HCEC 1CT (cell line): ENCODE results near the gene CYTH3.
A peak's percentile ranks its signal among the peaks of the same experiment; 100 is the strongest.
"Not testable (repeated sequence)": the region's sequence is repeated elsewhere in the genome, so short reads cannot be mapped to it uniquely, and the experiment has no call there.

Experiments used
- DNase-seq: peaks from one replicate; pipeline ENCODE4 v3.0.0-alpha.2; 2017

Gene CYTH3

DNA sequence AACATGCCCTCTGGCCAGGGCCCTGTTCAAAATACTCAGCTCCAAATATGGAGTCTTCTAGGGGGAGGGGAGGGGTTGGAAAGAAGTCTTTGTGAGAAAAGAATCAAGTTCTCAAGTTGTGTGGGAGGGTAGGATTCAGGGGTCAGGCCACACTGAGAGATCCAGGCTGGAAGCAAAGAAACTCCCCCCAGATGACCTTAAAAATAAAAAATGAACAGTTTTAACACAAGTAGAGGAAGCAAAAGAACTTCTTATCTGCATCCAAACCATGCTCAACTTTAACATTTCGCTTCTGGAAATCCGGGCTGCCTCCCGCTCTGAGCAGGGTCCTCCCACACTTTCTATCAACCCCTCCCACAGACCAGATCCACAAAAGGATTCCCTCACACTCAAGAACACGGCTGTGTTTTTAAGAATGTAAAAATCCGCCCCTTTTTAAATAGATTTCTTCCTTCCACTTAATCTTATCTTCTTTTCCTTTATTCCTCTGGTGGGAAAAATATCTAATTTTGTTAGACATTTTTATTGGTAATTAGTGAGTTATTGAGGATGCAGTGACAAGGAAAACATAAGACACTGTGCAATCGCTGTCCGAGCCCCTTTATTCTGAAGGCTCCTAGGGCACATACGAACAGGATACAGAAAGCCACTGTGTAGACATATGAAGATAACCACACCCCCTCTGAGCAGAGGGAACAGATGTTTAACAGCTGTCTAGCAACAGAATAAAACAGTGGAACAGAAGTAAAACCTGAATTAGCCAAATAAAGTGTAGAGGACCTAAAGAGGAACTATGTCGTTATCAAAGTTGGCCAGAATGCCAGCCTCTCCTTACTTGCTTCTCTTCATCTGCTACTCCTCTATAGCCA is 43.8 kb downstream of the CYTH3 start:
- DNase-seq = peak; percentile 85

DNA sequence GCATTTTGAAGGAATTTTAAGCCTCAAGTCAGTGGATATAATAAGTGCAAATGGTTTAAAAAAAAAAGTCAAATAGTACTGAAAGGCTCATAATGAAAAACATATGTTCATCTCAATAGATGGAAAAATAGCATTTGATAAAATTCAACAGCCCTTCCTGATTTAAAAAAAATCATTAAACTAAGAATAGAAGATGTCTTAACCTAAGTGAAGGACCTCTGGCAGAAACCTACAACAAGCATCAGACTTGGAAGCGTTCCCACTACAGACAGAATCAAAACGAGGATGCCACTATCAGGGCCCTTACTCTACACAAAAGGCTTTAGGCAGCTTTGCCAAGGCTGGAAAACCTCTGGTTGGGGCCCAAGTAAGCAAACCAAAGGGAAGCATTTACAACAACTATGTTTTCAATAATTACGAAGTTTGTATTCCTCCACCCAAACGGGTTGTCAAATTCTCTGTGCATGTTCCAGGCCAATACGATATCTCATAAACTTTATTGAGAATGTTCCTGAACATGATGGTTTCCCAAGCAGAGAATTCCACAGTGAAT is 45.1 kb downstream of the CYTH3 start:
- peak; percentile 37 for DNase-seq

DNA sequence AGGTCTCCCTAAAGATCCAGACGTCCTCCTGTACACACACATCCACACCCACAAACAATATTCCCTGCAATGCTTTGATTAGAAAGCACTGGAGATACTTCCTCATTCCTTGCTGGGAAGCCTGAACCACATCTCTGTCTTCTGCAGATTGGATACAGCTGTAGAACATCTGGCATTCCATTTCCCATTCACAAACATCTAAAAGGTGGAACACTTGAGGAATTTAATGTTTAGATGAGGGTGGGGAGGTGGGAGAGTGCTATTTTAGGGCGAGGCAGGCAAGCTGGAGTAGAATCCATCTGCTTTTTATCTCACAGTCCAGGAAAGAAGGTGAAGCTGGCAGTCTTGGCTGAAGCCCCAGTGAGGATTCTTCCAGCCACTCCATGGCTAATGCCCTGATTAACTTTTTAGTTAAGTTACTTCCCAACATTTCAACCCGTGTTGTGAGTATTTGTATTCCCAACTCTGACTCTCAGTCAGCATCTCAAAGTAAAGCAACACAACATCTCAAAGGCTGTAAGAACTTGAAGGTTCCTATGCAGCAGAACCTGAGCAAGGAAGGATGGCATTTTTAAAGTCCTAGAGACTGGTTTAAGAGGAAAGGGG is 46.1 kb downstream of the CYTH3 start:
- peak; percentile 92 for DNase-seq

DNA sequence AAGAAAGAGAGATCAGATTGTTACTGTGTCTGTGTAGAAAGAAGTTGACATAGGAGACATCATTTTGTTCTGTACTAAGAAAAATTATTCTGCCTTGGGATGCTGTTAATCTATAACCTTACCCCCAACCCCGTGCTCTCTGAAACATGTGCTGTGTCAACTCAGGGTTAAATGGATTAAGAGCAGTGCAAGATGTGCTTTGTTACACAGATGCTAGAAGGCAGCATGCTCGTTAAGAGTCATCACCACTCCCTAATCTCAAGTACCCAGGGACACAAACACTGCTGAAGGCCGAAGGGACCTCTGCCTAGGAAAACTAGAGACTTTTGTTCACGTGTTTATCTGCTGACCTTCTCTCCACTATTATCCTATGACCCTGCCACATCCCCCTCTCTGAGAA is 49.0 kb downstream of the CYTH3 start:
- not testable (repeated sequence) for DNase-seq

DNA sequence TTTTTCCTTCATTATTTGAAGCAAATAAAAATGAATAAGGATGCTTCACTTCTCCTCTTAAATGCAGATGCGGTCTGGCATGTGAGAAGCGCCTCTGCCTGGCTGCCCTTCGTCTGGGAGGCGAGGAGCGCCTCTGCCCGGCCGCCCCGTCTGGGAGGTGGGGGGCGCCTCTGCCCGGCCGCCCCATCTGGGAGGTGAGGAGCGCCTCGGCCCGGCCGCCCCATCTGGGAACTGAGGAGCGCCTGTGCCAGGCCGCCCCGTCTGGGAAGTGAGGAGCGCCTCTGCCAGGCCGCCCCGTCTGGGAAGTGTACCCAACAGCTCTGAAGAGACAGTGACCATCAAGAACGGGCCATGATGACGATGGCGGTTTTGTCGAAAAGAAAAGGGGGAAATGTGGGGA is 49.4 kb downstream of the CYTH3 start:
- not testable (repeated sequence) for DNase-seq

DNA sequence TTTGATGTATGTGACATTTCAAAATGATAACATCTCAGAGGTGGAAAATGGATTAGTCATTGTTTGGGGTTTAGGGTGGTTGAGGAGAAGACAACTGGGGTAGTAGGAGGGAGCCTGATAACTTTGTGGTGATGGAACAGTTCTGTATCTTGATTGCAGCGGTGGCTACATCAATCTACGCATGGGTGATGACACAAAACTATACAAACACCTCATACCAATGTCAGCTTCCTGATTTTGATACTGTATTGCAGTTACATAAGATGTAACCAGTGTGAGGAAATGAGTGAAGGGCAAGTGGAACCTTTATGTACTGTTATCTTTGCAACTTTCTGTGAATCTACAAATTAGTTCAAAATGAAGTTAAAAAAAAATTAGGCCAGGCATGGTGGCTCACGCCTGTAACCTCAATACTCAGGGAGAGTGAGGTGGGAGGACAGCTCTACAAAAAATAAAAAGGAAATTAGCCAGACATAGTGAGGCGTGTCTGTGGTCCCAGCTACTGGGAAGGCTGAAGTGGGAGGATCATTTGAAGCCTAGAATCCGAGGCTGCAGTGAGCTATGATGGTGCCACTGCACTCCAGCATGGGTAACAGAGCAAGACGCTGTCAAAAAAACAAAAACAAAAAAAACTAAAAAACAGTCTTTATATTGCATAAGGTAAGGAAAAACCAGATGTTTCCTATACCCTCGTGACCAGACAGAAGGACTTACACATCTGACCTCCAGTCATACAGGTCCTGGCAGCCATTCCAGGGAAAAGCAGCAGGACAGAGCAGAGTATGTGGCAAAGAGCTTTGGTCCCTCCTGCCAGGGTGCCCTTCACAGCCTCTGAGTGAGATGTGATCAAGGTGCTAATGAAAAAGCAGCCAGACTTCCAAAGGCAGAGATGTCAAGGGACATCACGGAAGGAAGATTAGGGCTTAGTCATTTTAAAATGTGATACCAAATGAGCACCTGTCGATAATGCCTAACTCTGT is 50.8 kb downstream of the CYTH3 start:
- DNase-seq = peak; percentile 37

DNA sequence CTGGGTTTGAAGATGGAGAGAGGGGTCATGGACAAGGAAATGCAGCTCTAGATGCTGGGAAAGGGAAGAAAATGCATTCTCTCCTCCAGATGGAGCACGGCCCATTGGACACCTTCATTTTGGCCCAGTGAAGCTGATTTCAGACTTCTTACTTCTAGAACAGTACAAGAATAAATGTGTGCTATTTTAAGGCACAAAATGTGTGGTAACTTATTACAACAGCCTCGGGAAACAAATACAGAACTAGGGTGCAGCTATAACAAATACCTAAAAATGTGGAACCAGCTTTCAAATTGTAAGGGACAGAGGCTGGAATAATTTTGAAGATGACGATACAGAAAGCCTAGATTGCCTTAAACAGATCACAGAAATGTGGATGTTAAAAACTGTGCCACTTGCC is 54.1 kb downstream of the CYTH3 start:
- DNase-seq = no peak

DNA sequence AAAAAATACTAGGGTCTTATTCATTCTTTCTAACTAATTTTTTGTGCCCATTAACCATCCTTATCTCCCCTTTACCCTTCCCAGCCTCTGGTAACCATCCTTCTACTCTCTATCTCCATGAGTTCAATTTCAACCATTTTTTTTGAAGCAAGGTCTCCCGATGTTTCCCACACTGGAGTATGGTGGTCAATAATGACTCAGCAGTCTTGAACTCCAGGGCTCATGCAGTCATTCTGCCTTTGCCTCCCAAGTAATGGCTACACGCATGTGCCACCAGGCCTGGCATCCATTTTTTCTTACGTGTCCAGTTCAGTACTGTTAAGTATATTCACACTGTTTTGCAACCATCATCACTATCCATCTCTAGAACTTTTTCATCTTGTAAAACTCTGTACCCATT is 60.4 kb downstream of the CYTH3 start:
- DNase-seq = no peak

DNA sequence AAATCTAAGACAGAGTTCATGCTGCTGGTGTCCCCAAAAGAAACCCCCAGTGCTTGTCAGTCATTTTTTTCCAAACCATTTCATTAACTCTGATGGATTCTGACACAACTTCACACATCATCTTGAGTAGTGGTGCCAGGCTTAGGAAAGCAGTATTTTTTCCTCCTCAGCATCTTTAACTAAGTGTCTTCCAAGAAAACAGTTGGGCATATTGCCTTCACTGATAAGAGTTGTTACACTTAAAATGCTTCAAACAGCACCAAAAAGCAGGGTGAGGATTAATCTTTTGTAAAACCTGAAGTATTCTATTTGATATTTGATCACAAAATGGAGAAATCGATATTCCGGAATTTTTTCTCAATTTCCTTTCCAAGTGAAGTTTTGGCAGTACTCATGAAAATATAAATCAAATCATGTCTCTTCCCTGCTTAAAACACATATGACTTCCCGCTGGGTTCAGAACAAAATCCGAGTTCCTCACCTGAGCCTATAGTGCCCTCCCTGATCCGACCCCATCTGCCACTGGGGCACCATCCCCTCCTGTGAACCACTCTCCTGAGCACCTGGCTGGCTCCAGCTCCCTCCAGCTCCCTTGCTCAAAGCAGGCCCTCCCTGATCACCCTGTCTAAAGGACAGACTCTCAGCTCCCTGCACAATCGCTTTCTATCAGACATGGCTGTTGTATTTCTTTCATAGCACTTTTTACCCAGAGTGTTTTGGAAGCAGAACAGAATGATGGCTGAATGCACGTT is 61.6 kb downstream of the CYTH3 start:
- DNase-seq = no peak

DNA sequence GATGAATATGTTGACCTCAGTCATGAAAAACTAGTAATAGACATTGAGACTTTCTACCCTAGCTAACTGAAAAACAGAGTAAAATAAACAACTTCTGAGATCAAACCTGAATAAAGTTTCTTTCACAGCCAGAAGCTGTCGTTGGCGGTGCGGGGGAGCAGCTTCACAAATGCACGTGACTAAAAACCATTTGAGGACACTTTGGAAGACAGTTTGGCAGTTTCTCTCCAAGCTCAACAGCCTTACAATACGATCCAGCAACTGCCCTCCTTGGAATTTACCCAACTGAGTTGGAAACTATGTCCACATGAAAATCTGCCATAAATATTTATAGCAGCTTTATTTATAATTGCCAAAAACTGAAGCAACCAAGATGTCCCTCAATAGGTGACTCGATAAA is 63.1 kb downstream of the CYTH3 start:
- no peak for DNase-seq

DNA sequence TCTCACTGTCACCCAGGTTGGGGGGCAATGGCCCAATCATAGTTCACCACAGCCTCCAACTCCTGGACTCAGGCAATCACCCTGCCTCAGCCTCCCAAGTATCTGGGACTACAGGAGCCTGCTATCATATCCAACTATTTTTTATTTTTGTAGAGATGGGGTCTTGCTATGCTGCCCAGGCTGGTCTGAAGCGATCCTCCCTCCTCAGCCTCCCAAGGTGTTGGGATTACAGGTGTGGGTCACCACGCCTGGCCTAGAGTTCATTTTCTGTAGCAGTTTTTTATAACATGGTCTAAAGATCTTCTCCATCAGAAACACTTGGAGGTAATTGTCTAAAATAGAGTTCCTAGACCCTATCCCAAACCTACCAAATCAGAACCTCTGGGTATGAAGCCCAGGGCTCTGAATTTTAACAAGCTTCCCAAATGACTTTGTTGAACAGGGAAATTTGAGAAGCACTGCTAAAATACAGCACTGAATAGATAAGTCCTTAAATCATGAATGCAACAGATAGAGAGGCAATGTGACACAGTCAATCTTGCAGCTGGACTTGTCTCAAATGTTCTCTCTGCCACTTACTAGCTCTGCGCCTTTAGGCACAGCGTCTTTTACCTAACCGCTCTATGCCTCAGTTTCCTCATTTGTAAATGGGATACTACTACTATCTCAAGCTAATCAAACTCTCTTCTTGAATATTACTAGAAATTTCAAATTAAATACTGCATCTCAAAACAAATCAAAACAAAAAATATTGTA is 63.7 kb downstream of the CYTH3 start:
- DNase-seq = no peak

DNA sequence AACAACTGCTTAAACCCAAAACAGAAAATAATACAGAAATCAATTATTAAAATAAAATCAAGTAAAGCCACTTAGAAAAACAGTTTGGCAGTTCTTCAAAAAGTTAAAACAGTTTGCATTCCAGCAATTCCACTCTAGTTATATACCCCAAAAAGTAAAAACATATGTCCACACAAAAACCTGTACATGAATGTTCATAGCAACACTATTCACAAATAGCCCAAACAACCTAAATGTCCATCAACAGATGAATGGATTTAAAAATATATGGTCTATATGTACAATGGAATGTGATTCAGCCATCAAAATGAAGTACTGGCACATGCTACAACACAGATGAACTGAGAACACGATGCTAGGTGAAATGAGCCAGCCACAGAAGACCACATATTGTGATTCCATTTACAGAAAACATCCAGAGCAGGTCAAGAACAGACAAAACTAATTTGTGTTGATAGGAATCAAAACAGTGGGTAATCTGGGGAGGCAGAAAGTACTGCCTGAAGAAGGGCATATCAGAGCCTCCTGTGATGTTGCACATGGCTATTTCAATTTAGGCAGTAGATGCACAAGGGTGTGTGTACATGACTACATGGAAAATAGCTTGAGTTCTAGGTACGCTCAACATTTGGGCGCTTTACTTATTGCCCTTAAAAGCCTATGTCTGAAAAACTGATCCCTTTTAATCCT is 66.3 kb downstream of the CYTH3 start:
- peak; percentile 25 for DNase-seq

DNA sequence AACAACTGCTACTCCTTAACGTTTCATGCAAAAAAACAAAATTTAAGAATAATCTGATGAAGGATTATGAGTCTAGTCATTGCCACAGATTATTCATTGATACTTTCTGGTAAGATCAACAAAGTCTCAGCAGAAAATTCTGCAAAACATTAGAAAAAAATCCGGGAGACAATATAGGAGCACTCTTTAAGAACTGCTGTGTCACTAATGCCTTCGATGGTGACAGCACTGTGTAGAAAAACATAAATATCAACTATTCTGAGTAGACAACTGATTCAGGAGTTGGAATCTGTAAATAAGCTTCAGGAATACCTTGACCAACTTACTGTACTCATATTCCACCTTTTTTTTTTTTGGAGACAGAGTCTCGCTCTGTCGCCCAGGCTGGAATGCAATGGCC is 69.0 kb downstream of the CYTH3 start:
- DNase-seq = no peak

DNA sequence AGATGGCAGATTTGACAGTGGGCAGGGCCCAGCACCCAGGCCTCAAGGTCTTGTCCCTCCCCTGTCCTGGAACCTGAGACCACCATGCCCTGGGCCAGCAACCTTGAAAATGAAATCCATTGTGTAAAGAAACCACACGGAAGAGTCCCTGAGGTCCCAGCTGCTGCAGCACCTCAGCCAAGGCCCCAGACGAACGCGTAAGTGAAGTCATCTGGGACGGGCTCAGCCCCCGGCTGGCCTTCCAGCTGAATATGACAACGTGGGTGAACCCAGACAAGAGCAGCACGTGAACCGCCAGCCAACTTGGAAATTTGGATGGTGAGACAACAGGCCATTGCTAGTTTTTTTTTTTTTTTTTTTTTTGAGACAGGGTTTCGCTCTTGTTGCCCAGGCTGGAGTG is 70.3 kb downstream of the CYTH3 start:
- DNase-seq = no peak

DNA sequence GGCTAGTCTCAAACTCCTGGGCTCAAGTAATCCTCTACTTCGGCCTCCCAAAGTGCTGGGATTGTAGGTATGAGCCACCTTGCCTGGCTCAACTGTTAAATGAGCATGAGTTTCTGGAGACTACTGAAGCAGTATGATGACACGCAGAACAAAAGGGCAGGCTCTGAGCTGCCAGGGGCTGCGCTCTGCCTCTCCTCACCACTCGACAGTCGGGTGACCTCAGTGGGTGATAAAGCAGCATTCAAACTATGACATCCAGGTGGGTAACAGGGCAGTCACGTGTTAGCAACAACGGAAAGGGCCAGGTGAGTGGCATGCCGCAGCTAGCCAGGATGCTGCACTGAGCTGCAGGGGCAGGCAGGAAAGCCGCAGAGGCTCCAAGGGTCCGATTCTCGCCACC is 71.5 kb downstream of the CYTH3 start:
- no peak for DNase-seq

DNA sequence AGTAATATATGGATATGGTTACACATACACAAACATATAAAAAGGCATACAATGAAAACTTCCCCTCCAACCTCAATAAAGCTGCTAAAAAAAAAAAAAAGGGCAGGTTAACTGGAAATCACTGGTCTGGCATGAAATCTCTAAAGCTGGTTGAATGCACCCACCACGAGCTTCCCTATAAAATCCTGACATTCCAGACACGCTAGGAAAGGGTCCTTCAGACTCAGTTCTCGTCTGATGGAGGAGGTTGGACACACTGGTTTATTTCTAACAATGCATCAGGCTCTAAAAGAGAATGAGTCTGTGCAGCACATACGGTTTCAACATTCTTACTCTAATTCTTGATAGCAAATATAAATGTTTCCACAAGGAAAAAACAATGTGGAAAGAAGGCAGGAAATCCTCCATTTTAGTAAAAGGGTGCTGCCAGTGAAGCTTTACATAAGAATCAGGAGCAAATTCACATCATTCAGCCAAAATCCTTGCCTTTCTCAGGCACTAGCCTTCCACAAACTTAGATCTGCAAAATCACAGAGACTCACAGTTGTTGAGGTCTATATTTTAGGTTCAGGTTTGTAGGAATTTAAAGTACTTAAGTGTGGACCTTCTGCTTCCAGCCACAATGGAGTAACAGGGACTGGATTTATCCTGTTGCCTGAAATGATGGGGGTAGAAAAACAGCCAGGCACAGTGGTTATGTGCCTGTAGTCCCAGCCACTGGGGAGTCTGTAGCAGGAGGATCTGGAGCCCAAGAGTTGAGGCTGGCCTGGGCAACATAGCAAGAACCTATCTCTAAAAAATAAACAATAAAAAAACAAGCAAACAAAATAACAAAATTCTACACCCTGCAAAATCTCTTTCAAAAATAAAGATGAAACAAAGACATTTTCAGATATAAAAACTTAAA is 73.5 kb downstream of the CYTH3 start:
- DNase-seq = no peak

DNA sequence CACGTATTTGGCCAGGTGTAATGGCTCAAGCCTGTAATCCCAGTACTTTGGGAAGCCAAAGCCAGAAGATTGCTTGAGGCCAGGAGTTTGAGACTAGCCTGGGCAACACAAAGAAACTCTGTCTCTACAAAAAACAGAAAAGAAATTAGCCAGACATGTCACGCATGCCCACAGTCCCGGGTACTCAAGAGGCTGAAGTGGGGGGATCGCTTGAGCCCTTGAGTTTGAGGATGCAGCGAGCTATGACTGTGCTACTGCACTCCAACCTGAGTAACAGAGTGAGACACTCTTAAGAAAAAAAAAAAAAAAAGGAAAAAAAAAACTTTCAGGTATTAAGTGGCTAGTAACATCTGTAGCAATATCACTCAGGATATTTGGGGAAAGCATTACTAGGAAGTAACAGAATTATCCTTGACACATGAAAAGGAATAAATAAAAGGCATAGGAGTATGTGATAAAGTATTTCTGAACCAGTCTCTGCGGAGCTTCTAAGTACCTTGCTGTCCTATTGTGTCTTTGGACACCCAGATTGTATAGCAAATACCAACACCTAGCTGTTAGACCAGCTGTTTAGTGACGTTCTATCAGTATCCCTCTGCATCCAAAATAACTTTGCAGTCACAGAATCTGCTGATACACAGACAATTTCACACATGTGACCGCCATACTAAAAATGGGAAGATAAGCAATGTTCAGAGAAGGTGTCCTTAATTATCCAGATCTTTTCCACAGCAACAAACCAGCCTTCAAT is 74.4 kb downstream of the CYTH3 start:
- DNase-seq = no peak

DNA sequence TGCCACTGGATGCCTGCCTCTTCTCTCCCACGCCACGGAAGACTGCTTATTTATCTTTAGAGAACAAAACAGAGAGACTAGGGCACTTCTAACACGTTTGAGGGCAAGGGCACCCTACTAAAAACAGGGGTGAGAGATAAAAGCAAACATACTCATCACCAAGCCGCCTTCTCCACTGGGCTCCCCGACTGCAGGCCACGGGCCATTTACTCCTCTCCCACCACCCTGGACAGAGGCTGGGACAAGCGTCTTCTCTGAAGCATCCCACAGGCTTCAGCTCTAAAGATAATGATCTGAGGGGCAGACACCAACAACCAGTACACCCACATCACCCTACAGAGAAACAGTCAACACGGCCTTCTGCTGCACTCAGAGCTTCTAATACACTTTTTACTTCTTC is 78.7 kb downstream of the CYTH3 start:
- DNase-seq = no peak

DNA sequence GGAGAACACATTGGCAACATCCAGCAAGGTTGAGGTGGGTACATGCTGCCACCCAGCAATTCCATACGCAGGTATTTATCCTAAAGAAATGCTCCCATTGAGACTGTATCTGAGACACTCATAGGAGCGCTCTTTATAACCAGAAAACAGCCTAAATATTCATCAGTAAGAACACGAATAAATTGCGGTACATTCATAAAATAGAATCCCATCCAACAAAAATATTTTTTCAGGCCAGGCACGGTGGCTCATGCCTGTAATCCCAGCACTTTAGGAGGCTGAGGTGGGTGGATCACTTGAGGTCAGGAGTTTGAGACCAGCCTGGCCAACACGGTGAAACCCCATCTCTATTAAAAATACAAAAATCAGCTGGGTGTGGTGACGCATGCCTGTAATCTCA is 81.9 kb downstream of the CYTH3 start:
- not testable (repeated sequence) for DNase-seq
